ENCODE data around the gene PPP2R5E.

The PPP2R5E gene

GRCh38 chr14:63362389-63362819 lies 180.8 kb downstream of the PPP2R5E start:
- DNase-seq = no peak

- no peak for DNase-seq
These were observed 181.4 kb downstream of the PPP2R5E start for GRCh38 chr14:63361790-63362189.

GRCh38 chr14:63357841-63358240 lies 185.3 kb downstream of the PPP2R5E start:
- DNase-seq = no peak

- no peak for DNase-seq
These were observed 197.4 kb downstream of the PPP2R5E start for GRCh38 chr14:63345826-63346225.

GRCh38 chr14:63344336-63344735 lies 198.8 kb downstream of the PPP2R5E start:
- no peak for DNase-seq

GRCh38 chr14:63343878-63344277 lies 199.3 kb downstream of the PPP2R5E start:
- DNase-seq = no peak

- no peak for DNase-seq
These were observed 200.8 kb downstream of the PPP2R5E start for GRCh38 chr14:63342371-63342770.

GRCh38 chr14:63328787-63329737 lies 214.1 kb downstream of the PPP2R5E start:
- DNase-seq = no peak

GRCh38 chr14:63326840-63327239 lies 216.3 kb downstream of the PPP2R5E start:
- DNase-seq = no peak

GRCh38 chr14:63322897-63323573 lies 220.1 kb downstream of the PPP2R5E start:
- no peak for DNase-seq

GRCh38 chr14:63322472-63322871 lies 220.7 kb downstream of the PPP2R5E start:
- no peak for DNase-seq
